ENCODE results near the gene FAM8A1.

Gene FAM8A1, protein sequence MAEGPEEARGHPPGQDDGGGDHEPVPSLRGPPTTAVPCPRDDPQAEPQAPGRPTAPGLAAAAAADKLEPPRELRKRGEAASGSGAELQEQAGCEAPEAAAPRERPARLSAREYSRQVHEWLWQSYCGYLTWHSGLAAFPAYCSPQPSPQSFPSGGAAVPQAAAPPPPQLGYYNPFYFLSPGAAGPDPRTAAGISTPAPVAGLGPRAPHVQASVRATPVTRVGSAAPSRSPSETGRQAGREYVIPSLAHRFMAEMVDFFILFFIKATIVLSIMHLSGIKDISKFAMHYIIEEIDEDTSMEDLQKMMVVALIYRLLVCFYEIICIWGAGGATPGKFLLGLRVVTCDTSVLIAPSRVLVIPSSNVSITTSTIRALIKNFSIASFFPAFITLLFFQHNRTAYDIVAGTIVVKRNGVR

DNA sequence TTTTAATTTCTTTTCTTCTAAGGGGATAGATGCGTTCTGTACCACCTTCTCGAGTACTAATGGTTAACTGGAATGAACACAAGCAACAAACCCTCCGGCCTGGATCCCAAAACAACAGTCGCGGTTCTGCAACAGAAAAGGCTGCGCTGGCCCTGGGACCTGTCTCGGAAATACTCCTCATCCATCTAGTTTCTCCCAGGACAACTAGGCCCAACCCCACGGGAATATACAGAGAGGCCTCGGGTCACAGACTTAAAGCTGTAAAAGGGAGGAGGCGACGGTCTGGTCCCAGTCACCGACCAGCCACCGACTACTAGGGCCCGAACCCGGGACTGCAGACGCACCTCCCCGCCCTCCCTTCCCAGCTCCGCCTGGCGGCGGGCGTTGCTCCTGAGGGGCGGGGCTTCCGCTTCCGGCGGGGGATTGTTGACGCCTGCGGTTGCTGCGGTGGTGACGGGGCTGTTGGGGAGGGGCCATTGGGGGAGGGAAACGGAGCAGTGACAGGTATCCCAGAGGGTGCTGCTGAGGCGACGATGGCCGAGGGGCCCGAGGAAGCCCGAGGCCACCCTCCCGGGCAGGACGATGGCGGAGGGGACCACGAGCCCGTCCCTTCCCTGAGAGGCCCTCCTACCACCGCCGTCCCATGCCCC, at the start of gene FAM8A1:
FAM8A1 (plus strand) TSS at position 426 of the 650 bp plus-strand sequence; CDS start at position 534, 108 bp downstream.
- Mint-ChIP-seq H3K27ac (peak within 1 kb of the TSS; percentile 47), H3K4me1 (peaks cover 31% of the 10 kb centered on the region), H3K9me3 (peaks cover 9% of the 10 kb centered on the region), H3K4me3 (peak within 1 kb of the TSS; percentile 94), H3K27me3 (ENCODE audit: low read depth, poor library complexity) (no peaks in the 10 kb centered on the region), H3K36me3 (ENCODE audit: low read depth) (peaks cover 17% of the 10 kb centered on the region)
- TF ChIP-seq, protein P1, sequence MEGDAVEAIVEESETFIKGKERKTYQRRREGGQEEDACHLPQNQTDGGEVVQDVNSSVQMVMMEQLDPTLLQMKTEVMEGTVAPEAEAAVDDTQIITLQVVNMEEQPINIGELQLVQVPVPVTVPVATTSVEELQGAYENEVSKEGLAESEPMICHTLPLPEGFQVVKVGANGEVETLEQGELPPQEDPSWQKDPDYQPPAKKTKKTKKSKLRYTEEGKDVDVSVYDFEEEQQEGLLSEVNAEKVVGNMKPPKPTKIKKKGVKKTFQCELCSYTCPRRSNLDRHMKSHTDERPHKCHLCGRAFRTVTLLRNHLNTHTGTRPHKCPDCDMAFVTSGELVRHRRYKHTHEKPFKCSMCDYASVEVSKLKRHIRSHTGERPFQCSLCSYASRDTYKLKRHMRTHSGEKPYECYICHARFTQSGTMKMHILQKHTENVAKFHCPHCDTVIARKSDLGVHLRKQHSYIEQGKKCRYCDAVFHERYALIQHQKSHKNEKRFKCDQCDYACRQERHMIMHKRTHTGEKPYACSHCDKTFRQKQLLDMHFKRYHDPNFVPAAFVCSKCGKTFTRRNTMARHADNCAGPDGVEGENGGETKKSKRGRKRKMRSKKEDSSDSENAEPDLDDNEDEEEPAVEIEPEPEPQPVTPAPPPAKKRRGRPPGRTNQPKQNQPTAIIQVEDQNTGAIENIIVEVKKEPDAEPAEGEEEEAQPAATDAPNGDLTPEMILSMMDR (IDR thresholded peaks at IDR 0.05), result peak; percentile 10
- peak; percentile 93 for DNase-seq

DNA sequence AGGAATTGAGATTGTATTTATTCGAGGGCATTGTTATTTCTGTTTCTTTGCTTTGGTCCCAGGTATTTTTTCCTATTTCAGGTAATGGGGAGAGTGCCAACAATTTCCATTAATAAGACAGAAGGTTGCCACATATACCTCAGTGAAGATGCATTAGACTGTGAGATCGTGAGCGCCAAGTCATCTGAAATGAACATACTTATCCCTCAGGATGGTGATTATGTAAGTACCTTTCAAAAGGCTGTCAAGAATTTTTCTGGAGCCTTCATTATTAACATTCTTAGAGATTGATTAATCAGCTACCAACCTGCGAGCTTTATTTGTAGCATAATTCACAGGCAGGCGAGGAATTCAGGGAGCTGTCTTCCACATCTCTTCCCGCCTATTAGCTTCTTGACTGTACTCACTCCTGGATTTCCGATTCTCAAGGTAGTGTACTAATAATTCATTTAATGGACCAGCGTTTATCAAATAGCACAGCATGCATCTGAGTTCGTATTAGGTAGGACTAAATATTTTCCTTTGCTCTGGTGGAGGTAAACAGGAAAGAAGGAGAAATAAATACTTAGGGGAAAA, 48.6 kb upstream of the FAM8A1 start:
- Mint-ChIP-seq H3K36me3 (ENCODE audit: low read depth) (peaks cover 51% of the 10 kb centered on the region), H3K27me3 (ENCODE audit: low read depth, poor library complexity) (peaks cover 3% of the 10 kb centered on the region), H3K4me3 (no peak overlapping the region), H3K4me1 (no peaks in the 10 kb centered on the region), H3K9me3 (no peaks in the 10 kb centered on the region), H3K27ac (peak overlapping the region; percentile 34)
- TF ChIP-seq, protein P1 (IDR thresholded peaks at IDR 0.05), result no peak
- DNase-seq, result no peak

DNA sequence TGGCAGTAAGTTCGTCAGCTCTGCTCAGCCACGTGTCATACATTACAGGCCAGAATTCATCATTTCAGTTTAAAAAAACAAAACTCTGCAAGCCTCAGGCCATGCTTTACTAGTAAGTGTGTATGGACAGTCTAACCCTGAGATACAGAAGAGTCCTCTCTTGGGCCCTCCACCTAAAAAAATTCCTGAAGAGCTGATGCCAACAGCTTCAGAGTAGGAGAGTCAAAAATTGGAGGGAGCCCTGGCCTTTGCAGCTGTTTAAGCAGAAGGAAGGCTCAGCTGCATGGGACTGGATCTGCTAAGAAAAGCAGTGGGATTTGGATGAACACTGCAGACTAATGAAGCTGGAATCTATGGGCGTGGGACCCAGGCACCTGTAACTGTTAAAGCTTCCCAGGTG, 47.2 kb upstream of the FAM8A1 start:
- H3K4me3 Mint-ChIP-seq, result no peak overlapping the region
- H3K36me3 Mint-ChIP-seq (ENCODE audit: low read depth), result peaks cover 47% of the 10 kb centered on the region

DNA sequence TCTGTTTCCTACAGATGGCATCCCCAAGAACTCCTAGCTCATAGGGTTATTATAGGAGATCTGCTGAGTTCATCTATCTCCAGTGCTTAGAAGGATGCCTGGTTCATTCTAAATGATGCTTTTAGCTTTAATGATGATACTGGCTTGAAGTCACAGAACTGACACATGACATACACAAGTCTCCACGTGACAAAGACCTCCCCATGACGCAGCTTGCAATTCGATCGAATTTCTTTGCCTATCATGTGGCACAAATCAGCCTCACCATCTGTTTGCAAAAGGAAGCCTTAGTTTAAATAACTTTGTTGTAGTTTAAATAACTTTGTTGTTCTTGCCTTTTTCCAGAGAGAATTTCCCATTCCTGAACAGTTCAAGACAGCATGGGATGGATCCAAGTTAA, 44.1 kb upstream of the FAM8A1 start:
- Mint-ChIP-seq H3K9me3 (peaks cover 12% of the 10 kb centered on the region), H3K36me3 (ENCODE audit: low read depth) (peaks cover 61% of the 10 kb centered on the region), H3K4me1 (no peaks in the 10 kb centered on the region), H3K4me3 (no peak overlapping the region), H3K27me3 (ENCODE audit: low read depth, poor library complexity) (no peaks in the 10 kb centered on the region), H3K27ac (no peak overlapping the region)
- no peak for DNase-seq
- TF ChIP-seq, protein P1 (IDR thresholded peaks at IDR 0.05), result no peak

More for the DNA sequence above, 47.2 kb upstream of the FAM8A1 start:
- Mint-ChIP-seq H3K9me3 (no peaks in the 10 kb centered on the region), H3K4me1 (no peaks in the 10 kb centered on the region), H3K27me3 (ENCODE audit: low read depth, poor library complexity) (peaks cover 3% of the 10 kb centered on the region), H3K27ac (no peak overlapping the region)
- DNase-seq, result no peak
- TF ChIP-seq, protein P1 (IDR thresholded peaks at IDR 0.05), result no peak

DNA sequence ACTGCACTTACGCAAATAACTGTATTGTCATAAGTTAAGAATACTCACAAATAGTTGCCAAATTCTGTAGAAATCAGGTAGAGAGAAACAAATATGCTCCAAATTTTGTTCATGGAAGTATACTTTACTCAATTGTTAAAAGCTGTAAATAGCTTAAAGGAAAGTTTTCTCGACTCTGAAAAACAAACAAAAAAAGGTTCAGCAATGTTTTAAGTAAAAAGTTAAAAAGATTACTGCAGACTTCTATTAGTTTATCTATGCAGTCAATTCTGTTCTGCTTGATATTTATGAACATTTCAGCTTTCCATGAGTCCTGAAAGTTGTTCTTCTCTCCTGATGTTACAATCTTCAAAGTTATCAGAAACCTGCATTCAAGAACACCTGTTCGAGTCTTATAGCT, 37.5 kb upstream of the FAM8A1 start:
- DNase-seq, result no peak
- H3K9me3 Mint-ChIP-seq, result peaks cover 73% of the 10 kb centered on the region
- no peak overlapping the region for H3K4me3 Mint-ChIP-seq

More for the DNA sequence above, 37.5 kb upstream of the FAM8A1 start:
- peaks cover 23% of the 10 kb centered on the region for H3K36me3 Mint-ChIP-seq (ENCODE audit: low read depth)
- TF ChIP-seq, protein P1 (IDR thresholded peaks at IDR 0.05), result no peak
- H3K27ac Mint-ChIP-seq, result no peak overlapping the region
- no peaks in the 10 kb centered on the region for H3K27me3 Mint-ChIP-seq (ENCODE audit: low read depth, poor library complexity)
- H3K4me1 Mint-ChIP-seq, result no peaks in the 10 kb centered on the region

Measured in nephron progenitor cell (in vitro differentiated cells).